GM21360 (cell line): ENCODE results near the gene RBBP8NL.

Experiments used
- ATAC-seq: cut with Tn5 transposase; IDR thresholded peaks from one replicate; pipeline ENCODE4 v1.9.1; 2021; ENCODE audit warnings: mild to moderate bottlenecking, moderate library complexity; ENCODE audit not compliant: unreplicated experiment

The RBBP8NL gene, protein sequence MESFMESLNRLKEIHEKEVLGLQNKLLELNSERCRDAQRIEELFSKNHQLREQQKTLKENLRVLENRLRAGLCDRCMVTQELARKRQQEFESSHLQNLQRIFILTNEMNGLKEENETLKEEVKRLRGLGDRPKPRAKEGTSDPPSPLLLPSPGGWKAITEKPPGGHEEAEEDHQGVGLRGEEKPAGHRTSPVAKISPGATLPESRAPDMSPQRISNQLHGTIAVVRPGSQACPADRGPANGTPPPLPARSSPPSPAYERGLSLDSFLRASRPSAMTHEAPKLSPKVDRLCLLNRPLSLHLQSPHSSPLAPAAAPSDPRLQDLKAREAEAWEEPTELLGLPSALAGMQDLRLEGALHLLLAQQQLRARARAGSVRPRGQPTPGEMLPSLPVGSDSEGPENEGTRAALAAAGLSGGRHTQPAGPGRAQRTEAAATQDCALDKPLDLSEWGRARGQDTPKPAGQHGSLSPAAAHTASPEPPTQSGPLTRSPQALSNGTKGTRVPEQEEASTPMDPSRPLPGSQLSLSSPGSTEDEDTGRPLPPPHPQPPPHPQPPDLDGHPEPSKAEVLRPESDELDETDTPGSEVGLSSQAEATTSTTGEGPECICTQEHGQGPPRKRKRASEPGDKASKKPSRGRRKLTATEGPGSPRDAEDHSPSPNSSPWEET

DNA sequence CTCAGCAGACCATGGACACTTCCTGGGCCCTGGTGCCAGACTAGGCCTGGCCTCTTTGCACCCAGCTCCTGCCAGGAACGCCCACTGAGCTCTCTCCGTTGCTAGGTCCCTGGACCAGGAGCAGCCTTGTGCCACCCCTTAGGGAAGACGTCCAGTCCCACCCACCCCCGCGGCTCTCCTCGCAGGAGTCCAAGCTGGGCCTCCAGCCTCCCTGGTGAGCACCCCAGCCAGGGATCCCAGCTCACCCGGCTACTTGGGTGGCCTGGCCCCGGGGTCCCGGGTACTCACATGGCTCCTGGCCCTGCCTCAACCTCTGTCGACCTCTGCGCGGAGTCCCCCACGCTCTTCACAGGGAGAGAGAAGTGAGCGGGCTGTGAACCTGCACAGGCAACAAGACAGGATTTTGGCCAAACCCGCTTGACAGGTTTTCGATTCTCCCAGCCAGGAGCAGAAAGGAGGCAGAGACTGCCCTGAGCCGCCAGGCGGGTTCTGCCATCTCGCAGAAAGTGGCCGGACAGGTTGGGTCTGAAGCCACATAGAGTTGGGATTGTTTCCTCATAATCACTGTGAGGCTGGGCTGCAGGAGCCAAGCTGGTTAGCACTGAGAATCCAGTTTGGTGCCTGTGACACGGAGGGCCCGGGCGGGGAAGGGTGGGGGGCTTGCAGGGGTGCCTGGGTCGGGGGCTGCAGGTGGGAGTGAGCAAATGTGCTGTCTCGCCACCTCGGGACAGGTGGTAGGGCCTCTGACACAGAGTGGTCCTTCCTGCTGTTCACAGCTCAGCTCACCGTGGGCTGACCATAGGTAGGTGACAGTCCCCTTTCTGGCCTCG lies at the start of gene RBBP8NL:
Gene RBBP8NL, minus strand, starts transcription at position 368 of the 830 bp plus-strand sequence. CDS start 7,892 bp downstream, outside the sequence.
- ATAC-seq: no peak

DNA sequence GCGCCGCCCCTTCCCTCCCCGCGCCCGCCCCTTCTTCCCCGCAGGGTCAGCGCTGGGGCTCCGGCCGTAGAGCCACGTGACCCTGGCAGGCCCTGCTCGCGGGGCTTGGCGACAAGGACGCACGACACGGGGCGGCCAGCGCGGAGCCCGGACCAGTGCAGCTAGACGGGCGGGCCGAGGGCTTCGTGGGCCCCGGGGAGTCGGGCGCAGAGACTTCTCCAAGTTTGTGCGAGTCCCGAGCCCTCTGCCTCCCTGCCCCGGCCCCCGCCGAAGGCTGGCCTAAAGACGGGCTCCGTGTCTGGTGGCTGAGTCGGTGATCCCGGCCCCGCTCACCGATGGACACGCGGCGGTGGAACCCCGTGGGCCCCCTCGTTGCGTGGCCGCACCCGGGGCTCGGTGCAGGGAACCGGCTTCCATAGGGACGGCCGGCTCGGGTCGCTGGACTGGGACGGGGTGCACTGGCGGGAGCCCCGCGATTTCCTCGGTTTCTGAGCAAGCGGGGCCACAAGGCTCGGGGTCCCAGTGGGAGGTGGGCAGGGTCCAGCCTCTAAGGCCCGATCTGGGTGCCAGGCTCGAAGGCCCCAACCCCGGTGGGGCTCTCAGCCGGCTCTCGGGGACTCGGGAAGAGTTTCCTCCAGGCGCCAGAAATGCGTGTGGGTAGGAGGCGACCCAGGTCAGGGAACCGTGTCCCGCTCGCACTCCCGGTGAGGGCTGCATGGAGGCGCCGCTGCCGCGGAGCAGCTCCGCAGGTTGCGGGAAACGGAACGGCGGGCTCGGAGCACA lies 48.9 kb upstream of the RBBP8NL start:
- ATAC-seq: no peak

DNA sequence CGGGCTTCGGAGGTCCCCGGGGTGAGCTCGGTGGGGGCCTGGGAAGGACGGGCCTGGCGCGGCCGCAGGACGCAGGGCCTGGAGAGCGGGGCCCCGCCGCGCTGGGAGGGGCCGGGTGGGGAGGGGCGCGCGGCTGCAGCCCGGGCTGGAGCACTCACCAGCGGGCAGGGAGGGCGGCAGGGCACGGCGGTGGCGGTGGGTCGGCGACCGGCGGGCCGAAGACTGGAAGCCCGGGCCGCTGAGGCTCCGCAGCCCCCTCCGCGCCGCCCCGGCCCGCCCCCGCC lies 48.4 kb upstream of the RBBP8NL start, which contains the start of gene GATA5:
Gene GATA5, minus strand, starts transcription at position 224 of the 284 bp plus-strand sequence. CDS start 474 bp downstream, outside the sequence.
- no peak for ATAC-seq

DNA sequence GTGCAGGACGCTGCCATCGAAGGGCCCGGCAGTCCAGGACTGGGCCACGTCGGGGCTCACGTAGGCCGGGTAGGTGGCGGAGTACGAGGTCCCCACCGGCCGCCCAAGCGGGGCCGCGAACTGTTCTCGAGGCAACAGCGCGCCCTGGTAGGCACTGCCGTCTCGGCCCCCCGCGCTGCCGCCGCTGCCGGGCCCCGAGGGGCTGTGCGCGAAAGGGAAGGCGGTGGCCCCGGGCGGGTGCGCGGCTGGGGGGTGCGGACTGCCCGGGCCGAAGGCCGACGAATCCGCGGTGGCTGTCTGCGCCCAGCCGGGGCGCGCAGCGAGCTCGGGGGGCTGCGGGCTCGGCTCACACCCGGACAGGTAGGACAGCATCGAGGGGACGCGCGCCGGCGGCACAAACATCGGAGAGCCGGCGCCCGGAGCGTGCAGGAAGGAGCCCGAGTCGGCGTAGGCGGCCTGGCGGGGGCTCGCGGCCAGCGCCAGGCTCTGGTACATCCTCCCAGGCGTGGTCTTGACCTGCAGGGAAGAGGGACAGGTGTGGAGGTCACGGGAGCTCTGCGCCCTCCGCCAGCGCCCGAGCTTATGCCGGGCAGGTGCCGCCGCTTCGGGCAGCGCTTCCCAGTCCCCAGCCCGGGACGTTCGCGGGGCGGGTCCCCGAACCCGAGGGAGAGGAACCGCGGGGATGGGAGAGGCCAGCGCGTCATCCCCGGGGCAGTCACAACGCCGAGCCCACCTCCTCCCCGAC lies 47.9 kb upstream of the RBBP8NL start:
- no peak for ATAC-seq

DNA sequence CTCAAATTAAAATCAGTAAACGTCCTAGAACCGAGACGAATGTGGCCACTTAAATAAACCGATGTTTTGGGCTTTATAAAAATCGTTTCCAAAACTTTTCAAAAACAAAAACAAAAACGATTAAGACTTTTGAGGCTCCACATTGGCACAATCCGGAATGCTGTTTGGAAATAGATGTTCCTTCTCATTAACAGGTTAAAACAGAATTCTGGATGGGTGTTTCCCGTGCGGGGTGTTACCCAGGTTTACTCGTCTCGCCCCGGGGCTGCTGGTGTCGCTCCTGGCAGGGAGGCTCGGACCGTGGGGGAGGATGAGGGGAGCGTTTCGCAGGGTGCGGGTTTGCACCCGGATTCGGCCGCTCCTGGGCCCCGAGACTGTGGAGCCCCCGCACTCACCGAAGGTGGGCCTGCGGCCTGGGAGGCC lies 47.3 kb upstream of the RBBP8NL start:
- no peak for ATAC-seq

DNA sequence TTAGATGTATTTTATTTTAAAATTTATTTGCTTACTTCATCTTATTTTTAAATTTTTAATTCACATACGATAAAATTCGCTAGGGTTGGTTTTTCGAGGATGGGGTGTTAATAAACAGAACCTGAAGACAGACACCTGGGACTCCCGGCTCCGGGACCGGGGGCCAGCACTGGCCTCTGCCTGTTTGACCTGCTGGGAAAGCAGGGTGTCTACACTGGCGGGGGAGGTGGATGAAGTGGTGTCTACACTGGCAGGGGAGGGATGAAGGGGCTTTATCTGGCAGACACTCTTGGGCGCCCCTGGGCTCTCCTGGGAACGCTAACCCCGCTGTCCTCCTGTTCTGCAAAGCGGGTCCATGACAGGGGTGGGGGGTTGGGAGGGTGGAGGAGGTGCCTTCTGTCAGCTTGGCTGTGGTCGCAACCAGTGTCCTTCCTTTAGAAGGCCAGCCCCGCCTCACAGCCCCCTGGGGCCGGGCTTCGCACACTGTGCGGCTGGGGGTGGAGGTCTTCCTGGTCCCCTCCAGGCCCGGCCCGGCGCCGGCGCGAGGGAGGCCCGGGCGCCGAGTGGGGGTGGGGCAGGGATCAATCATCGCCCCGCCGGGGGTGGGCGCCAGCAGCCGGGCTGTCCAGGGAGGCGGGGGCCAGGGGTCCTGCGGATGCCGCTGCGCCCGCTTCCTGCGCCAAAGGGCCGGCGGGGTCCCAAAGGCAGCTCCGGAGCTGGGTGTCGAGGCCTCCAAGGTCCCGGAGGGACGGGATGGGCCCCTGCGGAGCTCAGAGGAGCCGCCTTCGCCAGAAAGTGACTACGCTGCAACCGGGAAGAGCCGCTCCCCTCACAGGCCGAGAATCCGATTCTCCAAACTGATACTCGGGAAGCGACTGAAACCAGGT lies 46.6 kb upstream of the RBBP8NL start:
- ATAC-seq: no peak

DNA sequence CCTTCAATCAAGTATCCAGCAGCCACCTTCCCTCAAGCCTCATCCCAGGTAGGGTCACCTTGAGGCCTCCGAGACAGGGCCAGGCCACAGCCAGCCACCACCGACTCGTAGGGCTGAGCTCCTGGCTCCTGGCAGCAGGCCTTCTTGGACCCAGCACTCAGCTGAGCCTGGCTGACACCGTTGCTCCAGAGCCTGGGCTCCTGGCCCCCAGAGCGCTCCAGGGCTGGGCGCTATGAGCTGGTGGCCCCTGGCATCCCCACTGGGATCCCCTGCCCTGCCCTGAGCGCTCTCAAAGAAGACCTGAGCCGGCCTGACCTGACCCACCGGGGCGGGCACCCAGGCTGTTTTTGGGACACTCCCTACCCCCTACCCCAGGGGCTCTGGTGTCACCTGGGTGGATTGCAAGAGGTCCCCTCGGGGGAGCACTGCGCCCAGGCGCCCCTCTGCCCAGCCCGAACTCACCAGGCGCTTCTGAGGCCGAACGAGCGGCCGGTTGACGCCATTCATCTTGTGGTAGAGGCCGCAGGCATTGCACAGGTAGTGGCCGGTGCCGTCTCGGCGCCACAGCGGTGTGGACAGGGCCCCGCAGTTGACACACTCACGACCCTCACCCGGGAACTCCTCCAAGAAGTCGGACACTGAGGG lies 45.7 kb upstream of the RBBP8NL start:
- no peak for ATAC-seq

DNA sequence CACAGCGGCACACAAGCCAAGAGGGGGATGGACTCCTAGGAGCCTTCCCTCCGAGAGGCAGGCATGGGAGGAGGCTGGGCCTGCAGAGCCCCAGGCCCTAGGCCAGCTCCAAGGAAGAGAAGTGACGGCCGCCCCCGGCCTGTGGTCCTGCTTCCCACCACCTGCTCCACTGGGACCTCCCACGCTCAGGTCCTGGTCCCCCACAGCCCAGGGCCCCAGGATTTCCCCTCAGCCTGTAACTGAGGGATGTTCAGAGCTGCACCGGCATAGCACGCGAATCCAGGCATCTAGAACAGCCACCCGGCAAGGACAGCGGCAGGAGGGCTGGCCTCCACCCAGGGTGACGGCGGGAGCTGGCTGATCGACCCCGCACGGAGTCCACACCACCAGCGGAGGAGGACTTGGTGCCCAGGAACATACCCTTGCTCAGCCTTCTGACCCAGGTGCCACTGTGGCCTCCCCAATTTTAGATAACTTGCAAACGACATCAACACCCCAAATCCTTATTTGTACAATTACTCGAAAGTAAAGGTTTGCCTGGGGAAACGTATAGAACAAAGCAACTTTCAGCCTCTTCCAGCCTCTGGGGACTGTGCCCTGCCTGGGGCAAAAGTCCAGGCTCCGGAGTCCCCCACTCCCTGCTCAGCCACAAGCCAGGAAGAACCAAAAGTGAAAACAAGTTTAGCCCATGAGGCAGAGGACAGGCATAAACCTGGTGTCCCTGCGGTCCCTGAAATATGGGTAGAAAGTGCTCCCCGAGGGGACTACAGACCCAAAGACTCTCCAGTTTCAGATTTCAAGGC lies 45.0 kb upstream of the RBBP8NL start:
- ATAC-seq: no peak

DNA sequence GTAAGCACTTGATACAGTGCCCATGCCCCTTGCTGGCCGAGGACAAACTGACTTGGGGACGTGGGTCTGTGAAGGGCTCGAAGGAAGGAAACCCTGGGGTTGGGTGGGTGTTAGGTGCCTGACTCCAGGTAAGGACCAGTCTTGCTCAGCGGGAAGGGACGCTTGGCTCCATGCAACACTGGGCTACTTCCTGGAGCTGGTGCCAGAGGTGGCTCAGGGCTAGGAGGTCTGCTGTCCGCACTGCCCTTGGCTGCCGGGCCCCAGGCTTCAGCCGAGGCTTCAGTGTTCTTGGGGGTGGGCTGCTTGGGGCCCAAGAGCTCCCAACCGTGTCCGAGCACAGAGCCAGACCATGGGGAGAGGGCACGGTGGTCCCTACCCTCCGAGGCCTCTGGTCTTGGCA lies 43.1 kb upstream of the RBBP8NL start:
- ATAC-seq: no peak

DNA sequence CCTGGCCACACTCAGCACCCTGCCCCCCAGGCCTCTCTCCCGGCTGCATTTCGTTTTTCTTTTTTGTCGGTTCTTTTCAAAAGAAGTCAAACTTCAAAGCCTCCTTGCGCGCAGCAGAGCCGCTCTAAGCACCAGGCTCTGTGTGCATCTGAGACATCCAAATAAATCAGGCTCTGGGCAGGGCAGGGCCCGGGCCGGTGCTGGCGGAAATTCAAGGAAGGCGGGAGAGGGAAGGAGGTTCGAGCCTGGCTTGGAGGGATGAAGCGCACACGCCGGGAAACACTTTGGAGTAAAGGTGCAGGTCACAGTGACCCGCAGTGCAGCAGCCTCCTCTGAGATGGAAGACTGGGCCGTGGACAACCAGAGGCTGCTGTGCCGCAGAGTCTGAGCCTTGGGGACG lies 42.7 kb upstream of the RBBP8NL start:
- no peak for ATAC-seq

DNA sequence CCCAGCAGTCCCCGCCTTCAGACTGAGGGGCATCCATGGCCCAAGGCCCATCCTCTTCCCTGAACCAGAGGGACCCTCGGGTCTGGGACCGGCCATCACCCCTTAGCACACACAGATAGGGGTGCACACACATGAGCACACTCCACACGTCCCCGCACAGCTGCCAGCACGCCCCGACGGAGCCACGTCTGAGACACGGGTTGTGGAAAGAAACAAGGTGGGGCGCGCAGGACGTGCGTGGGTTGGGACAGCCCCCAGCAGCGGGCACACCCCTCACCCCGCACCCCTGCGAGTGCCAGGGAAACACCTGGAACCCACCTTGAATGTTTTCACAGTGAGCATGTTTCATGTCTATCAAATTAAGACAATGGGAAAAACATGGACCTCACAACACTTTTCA lies 42.0 kb upstream of the RBBP8NL start:
- no peak for ATAC-seq

DNA sequence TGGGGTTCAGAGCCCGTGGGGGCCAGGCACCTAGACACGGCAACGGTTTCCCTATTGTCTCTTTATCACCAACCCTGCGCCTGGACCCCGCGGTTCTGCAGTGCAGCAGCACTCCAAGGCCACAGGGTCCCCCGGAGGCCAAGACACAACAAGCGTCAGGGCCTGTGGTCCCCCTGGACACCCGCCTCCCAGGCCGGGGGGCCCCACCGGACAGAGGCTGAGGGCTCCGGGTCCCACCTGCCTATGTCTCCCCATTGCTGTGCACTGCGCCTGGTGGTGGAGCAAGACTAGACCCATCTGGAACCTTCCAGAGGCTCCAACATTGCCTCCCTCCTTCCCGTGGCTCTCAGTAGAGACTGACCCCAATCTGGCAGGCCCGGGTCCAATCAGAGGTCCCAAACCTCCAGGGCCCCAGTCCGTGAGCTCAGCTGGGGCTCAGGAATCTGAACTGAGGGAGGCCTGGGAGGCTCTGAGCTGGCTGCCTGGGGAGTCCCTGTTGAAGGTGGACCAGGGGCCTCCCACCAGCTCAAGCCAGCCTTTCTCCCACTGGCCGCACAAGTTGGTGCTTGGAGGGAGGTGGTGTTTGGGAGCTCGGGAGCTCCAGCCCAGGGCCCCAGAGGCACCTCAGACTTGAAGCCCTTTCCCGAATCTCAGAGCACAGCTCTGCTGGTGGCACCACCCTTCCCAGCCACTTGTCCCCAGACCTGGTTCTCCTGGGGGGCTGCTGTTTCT lies 39.6 kb upstream of the RBBP8NL start:
- no peak for ATAC-seq

DNA sequence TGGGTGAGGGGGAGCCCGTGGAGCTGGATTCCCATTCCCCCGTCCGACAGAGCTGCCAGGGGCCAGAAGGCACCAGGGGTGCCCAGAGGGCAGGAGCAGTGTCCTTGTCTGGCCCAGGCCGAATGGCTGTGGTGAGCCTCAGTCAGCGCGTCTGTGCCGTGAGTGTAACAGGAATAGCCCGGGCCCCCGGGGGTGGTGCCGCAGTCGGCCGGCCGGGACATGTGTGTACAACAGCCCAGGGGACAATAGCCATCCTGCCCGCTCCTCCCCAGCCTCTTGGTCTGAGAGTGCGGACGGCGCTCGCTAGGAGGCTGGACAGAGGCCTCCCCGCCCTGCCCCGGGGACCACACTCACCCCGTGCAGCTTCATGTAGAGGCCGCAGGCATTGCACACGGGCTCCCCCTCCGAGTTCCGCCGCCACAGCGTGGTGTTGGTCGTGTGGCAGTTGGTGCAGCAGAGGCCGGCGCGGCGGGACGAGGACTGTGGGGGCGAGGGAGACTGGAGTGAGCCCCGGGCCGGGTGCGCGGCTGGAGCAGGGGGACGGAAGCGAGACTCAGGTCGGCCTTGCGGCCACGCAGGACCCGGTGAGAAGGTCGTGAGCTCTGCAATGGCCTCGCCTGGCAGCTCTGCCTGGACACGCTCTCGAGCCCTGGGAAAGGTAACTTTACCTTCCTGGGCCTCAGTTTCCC lies 38.9 kb upstream of the RBBP8NL start:
- ATAC-seq: no peak

DNA sequence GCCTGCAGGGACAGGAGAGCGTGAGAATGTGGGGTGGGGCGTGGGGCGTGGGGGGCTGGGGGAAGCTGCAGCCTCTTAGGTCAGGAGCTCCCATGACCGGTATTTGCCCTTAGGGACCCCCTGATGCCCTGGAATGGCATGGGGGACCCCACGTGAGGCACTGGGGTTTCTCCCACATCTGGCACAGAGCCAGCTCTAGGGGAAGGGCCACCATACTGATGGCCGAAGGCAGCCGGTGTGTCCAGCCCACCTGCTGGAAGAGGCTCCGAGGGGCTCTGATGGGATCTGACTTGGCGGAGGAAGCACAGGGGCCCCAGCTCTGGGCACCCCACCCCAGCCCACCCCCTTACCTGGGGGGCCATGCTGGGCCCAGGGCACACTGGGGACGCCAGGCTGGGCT lies 37.7 kb upstream of the RBBP8NL start:
- ATAC-seq: no peak

DNA sequence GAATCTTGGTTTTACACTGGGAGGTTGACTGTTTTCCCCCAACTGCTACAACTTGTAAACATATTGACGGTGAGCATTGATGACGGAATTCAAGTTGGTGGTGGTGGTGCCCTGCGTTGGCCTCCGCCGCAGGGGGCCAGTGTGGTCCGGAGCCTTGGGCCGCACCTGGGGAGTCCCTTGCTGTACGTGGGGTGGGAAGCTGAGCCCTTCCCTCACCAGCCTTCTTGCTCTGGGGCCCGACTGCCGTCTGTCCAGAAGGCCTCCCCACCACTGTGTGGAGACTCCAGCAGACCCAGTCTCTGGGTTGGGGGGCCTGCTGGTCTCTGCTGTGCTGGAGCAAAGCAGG lies 37.1 kb upstream of the RBBP8NL start:
- no peak for ATAC-seq

DNA sequence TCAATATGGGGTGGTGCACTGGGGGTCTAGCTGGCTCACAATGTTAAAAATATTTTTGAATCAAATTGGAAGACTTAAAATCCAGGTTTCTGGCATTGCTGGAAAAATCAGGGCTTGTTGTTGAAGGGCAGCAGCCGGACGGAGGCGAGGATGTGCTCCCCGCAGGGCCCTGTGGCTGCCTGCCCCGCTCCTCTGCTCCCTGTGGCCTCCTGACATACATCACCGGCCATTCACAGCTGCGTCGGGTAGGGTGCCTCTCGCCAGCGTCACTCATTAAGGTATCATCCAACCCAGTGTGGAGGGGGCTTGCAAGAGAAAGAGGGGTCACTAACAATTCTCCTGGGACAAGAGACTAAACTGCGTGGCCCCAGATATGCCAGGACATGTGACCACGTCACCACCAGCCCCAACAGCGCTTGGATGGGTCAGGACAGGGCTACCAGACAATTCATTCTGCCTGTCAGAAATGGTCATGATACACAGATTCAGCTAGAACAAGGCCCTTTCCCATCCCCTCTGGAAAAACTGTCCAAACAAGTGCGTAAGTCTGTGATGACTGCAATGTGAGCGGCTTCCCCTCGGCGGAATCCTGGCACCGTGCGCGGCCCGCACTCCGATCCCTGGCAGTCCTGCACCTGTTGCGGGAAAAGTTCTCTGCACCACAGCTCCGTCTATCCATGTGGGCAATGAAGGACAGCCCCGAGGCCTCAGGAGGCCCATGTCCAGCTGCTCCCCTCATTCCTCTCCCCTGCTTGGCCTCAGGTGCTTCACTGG lies 36.5 kb upstream of the RBBP8NL start:
- ATAC-seq: no peak
